Thyroid gland (tissue), 4 donors: ENCODE results near the gene CHST7.

Experiments used
- CTCF ChIP-seq, 6 experiments: fragments of 200-600 bp in 3 of 6; fragments of 450-650 bp in 3 of 6; sonication (generic) in 3 of 6; IDR thresholded peaks; one replicate each; pipeline ENCODE4 v1.5.1; 2016 to 2019; ENCODE audit warnings: antibody characterized with exemption in 6 of 6, mild to moderate bottlenecking in 2 of 6, inconsistent platforms in 1 of 6, moderate library complexity in 1 of 6
- POLR2A ChIP-seq, 2 donors: fragments of 450-650 bp; IDR thresholded peaks; one replicate each; pipeline ENCODE4 v1.6.1; 2017; ENCODE audit warnings: antibody characterized with exemption in 2 of 2, mild to moderate bottlenecking in 2 of 2, moderate library complexity in 1 of 2

DNA sequence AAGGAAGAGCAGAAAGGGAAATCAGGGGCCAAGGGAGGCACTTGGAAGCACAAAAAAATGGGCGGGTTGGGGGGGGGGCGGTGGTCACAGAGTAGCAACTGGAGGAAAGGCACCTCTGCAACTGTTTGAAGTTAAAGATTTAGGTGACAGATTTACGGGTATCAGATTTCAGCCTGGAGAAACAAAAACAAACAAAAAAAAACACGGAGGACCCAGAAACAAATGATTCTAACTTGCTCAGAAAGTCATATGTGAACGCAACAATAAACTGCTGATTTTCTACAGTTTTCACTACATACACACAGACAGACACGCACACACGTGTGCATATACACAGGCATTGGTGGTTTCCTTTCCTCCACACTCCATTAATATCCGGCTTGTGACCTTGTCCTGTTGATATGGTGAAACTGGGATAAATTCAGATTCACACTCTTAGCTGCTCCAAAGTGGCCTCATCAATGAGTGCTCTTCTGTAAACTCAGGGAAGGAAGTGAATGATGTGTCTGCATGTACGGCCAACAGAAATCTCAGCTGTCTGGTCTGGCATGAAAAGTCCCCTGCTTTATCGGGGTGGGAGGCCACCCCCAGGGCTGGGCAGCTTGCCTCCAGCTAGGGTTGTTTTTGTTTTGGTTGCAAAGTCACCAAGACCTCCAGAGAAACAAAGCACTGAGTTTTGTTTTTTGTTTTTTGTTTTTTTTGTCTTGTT is 54.3 kb downstream of the CHST7 start:
- no peak for TF ChIP-seq CTCF (IDR thresholded peaks at IDR 0.05)
- no peak for TF ChIP-seq POLR2A (IDR thresholded peaks at IDR 0.05)
